GM10248 (cell line): ENCODE results near the gene CDCA4.

Experiments used
- CTCF ChIA-PET: fragments of 300-600 bp; sonication (Branson Sonifier 250); formaldehyde crosslinking; extraction: SDS; loops from one replicate; lab custom pipeline; 2021; ENCODE audit warnings: antibody characterized with exemption; lab: Yijun Ruan, JAX
- POLR2A ChIA-PET: fragments of 350-650 bp; sonication (Branson Sonifier 250); formaldehyde crosslinking; extraction: SDS; loops from one replicate; lab custom pipeline; 2020; ENCODE audit warnings: antibody characterized with exemption; lab: Yijun Ruan, JAX
- DNase-seq: peaks from one replicate; pipeline ENCODE4 v3.0.0; 2012; ENCODE audit errors: extremely low spot score
- CTCF ChIP-seq: IDR thresholded peaks from 2 replicates; pipeline ENCODE4 v1.5.1; 2012; ENCODE audit warnings: mild to moderate bottlenecking, low read depth; ENCODE audit errors: extremely low read depth, missing control alignments, control extremely low read depth

CDCA4 gene

GRCh38 chr14:104974665-104975390, 46.1 kb downstream of the CDCA4 start:
- CTCF ChIA-PET: interaction anchor here (0.6 to 6.1 kb wide), 25 partner anchors 8 to 509 kb away, joined by 3 to 177 read pairs (median 4); no protein-coding TSS in a partner anchor

GRCh38 chr14:104974146-104974541, 46.7 kb downstream of the CDCA4 start:
- DNase-seq: no peak
- CTCF ChIA-PET: interaction anchor here (0.6 to 6.1 kb wide), 11 partner anchors 10 to 510 kb away, joined by 3 to 177 read pairs (median 4); no protein-coding TSS in a partner anchor
- POLR2A ChIA-PET: no interaction called here
- no peak for TF ChIP-seq CTCF

More at GRCh38 chr14:104974665-104975390, 46.1 kb downstream of the CDCA4 start:
- POLR2A ChIA-PET: no interaction called here
- no peak for DNase-seq
- TF ChIP-seq CTCF: no peak

- DNase-seq: no peak
- no peak for TF ChIP-seq CTCF
- POLR2A ChIA-PET: no interaction called here
- CTCF ChIA-PET: interaction anchor here (0.9 to 6.1 kb wide), 7 partner anchors 10 to 117 kb away, joined by 3 to 177 read pairs (median 17); no protein-coding TSS in a partner anchor
Observed at GRCh38 chr14:104973385-104974145, 47.3 kb downstream of the CDCA4 start.

- CTCF ChIA-PET: interaction anchor here (0.9 to 6.1 kb wide), 6 partner anchors 9 to 118 kb away, joined by 3 to 177 read pairs (median 12); no protein-coding TSS in a partner anchor
- no peak for TF ChIP-seq CTCF
- DNase-seq: no peak
- POLR2A ChIA-PET: no interaction called here
Observed at GRCh38 chr14:104973135-104973384, 47.8 kb downstream of the CDCA4 start.

- DNase-seq: no peak
- CTCF ChIA-PET: interaction anchor here (0.9 to 6.1 kb wide), 6 partner anchors 8 to 118 kb away, joined by 3 to 177 read pairs (median 12); no protein-coding TSS in a partner anchor
- TF ChIP-seq CTCF: no peak
- POLR2A ChIA-PET: interaction anchor here (0.6 kb wide), 1 partner anchor 77 kb away, joined by 3 read pairs; no protein-coding TSS in a partner anchor
Observed at GRCh38 chr14:104972301-104973134, 48.4 kb downstream of the CDCA4 start.
